ENCODE measurements around the gene ASB7.

- TF ChIP-seq CTCF (IDR thresholded peaks at IDR 0.05), result no peak
- TF ChIP-seq POLR2A (IDR thresholded peaks at IDR 0.05), result no peak
These were observed 68.2 kb downstream of the ASB7 start for GRCh38 chr15:100670505-100671021.

Measured in transverse colon (tissue), 3 donors.